IMR-90 (cell line): ENCODE results near the gene ELP2. TPM values are rescaled to one million over a fixed set of nuclear protein-coding genes. Genes with fewer than 3 reads are reported as not detected.

Source experiments
- ATAC-seq: fragments of 200-7000 bp; cut with Tn5 transposase; 2 replicates; pipeline ENCODE4 v1.9.1; 2020; ENCODE audit warnings: low read depth, mild to moderate bottlenecking, moderate library complexity
- BruUV-seq: library from RNA; stranded (reverse); fragments of 400-500 nt; replicated peaks from 2 replicates; lab custom pipeline; 2021; lab: Mats Ljungman, UMichigan
- CTCF ChIA-PET: fragments of 300-600 bp; formaldehyde crosslinking; extraction: SDS; loops from one replicate; lab custom pipeline; 2021; ENCODE audit warnings: antibody characterized with exemption; lab: Yijun Ruan, JAX
- POLR2A ChIA-PET: fragments of 300-600 bp; sonication (Branson Sonifier 250); formaldehyde crosslinking; loops from one replicate; lab custom pipeline; 2022; ENCODE audit warnings: antibody characterized with exemption; ENCODE audit not compliant: unreplicated experiment; lab: Charles Lee
- DNase-seq: peaks from one replicate; pipeline ENCODE4 v3.0.0; 2013
- H2AFZ ChIP-seq: replicated peaks from 2 replicates; pipeline ENCODE3; 2013; ENCODE audit warnings: low read length, mild to moderate bottlenecking; ENCODE audit not compliant: poor library complexity
- H2AK5ac ChIP-seq: 2 replicates; pipeline ENCODE4 v1.6.1; 2013; ENCODE audit warnings: low read depth, low read length, inconsistent platforms
- H2AK9ac ChIP-seq: replicated peaks from 2 replicates; pipeline ENCODE3; 2013; ENCODE audit warnings: mild to moderate bottlenecking, low read depth, low read length, moderate library complexity; ENCODE audit not compliant: poor library complexity
- H2BK120ac ChIP-seq: 2 replicates; pipeline ENCODE4 v1.6.1; 2013; ENCODE audit warnings: low read depth, low read length, inconsistent platforms
- H2BK15ac ChIP-seq: 3 replicates; pipeline ENCODE4 v1.6.1; 2013; ENCODE audit warnings: low read depth, low read length, inconsistent platforms
- H2BK20ac ChIP-seq: 2 replicates; pipeline ENCODE4 v1.6.1; 2013; ENCODE audit warnings: low read depth, mild to moderate bottlenecking, inconsistent platforms, low read length, moderate library complexity
- H2BK5ac ChIP-seq: 2 replicates; pipeline ENCODE4 v1.6.1; 2013; ENCODE audit warnings: mild to moderate bottlenecking, low read depth, low read length, inconsistent platforms; ENCODE audit not compliant: poor library complexity, severe bottlenecking
- H3K14ac ChIP-seq: replicated peaks from 2 replicates; pipeline ENCODE4 v1.6.1; 2013; ENCODE audit warnings: low read depth, low read length, inconsistent platforms
- H3K18ac ChIP-seq: 2 replicates; pipeline ENCODE4 v1.6.1; 2013; ENCODE audit warnings: low read depth, low read length, control low read depth
- H3K23ac ChIP-seq: 2 replicates; pipeline ENCODE4 v1.6.1; 2013; ENCODE audit warnings: low read depth, low read length, inconsistent platforms
- H3K27ac ChIP-seq: 2 replicates; pipeline ENCODE4 v1.5.1; 2013; ENCODE audit warnings: mild to moderate bottlenecking, control low read depth, low read length; ENCODE audit not compliant: insufficient read depth
- H3K27me3 ChIP-seq: 2 replicates; pipeline ENCODE4 v1.6.1; 2013; ENCODE audit warnings: low read length; ENCODE audit not compliant: control insufficient read depth, insufficient read depth
- H3K36me3 ChIP-seq: 2 replicates; pipeline ENCODE4 v1.6.1; 2013; ENCODE audit warnings: low read length, mixed read lengths; ENCODE audit not compliant: control insufficient read depth, insufficient read depth
- H3K4ac ChIP-seq: 2 replicates; pipeline ENCODE4 v1.6.1; 2013; ENCODE audit warnings: low read depth, low read length, inconsistent platforms
- H3K4me1 ChIP-seq: 2 replicates; pipeline ENCODE4 v1.6.1; 2013; ENCODE audit warnings: low read length, mixed read lengths; ENCODE audit not compliant: control insufficient read depth, insufficient read depth
- H3K4me2 ChIP-seq: 2 replicates; pipeline ENCODE4 v1.6.1; 2013; ENCODE audit warnings: low read depth, mild to moderate bottlenecking, control low read depth, low read length, moderate library complexity
- H3K4me3 ChIP-seq: 2 replicates; pipeline ENCODE4 v1.5.1; 2013; ENCODE audit warnings: low read depth, mild to moderate bottlenecking, control low read depth, low read length, moderate library complexity; ENCODE audit not compliant: insufficient read depth
- H3K56ac ChIP-seq: 2 replicates; pipeline ENCODE4 v1.6.1; 2013; ENCODE audit warnings: low read length, inconsistent platforms; ENCODE audit not compliant: insufficient read depth; ENCODE audit errors: extremely low read depth
- H3K79me1 ChIP-seq, 2 experiments: 2 replicates each; pipeline ENCODE4 v1.6.1; 2013; ENCODE audit warnings: low read length in 2 of 2, inconsistent platforms in 1 of 2, low read depth in 1 of 2
- H3K9ac ChIP-seq: 2 replicates; pipeline ENCODE4 v1.6.1; 2013; ENCODE audit warnings: low read depth, low read length, control low read depth
- H3K9me1 ChIP-seq: 2 replicates; pipeline ENCODE4 v1.6.1; 2013; ENCODE audit warnings: low read length, inconsistent platforms; ENCODE audit not compliant: insufficient read depth
- H3K9me3 ChIP-seq: 2 replicates; pipeline ENCODE4 v1.6.1; 2013; ENCODE audit warnings: low read length; ENCODE audit not compliant: control insufficient read depth, insufficient read depth
- H4K20me1 ChIP-seq: 2 replicates; pipeline ENCODE4 v1.6.1; 2013; ENCODE audit warnings: low read length, inconsistent platforms; ENCODE audit not compliant: insufficient read depth
- H4K5ac ChIP-seq: 2 replicates; pipeline ENCODE4 v1.6.1; 2013; ENCODE audit warnings: mild to moderate bottlenecking, low read depth, low read length, control low read depth
- H4K8ac ChIP-seq, 2 experiments: 2 replicates each; pipeline ENCODE4 v1.6.1; 2013; ENCODE audit warnings: low read depth in 2 of 2, low read length in 2 of 2, control low read depth in 1 of 2, inconsistent platforms in 1 of 2
- H4K91ac ChIP-seq: 2 replicates; pipeline ENCODE4 v1.6.1; 2013; ENCODE audit warnings: low read depth, low read length, inconsistent platforms; ENCODE audit not compliant: insufficient read depth
- BHLHE40 ChIP-seq: fragments of 150-350 bp; IDR thresholded peaks from 2 replicates; pipeline ENCODE4 v1.6.1; 2016; ENCODE audit warnings: mild to moderate bottlenecking, low read depth, low read length
- CEBPB ChIP-seq: IDR thresholded peaks from 2 replicates; pipeline ENCODE4 v1.6.1; 2012; ENCODE audit warnings: low read depth, low read length, improper control_type of control experiment
- CHD1 ChIP-seq: IDR thresholded peaks from 2 replicates; pipeline ENCODE4 v1.6.1; 2012; ENCODE audit warnings: low read depth, low read length, improper control_type of control experiment
- CTCF ChIP-seq: conservative IDR thresholded peaks from 2 replicates; pipeline ENCODE4 v1.5.1; 2012; ENCODE audit warnings: mild to moderate bottlenecking, low read depth, low read length, improper control_type of control experiment
- ELK1 ChIP-seq: fragments of 150-350 bp; IDR thresholded peaks from 2 replicates; pipeline ENCODE4 v1.6.1; 2016; ENCODE audit warnings: low read depth, mild to moderate bottlenecking, low read length, moderate library complexity, borderline replicate concordance
- FOS ChIP-seq: fragments of 150-350 bp; IDR thresholded peaks from 2 replicates; pipeline ENCODE4 v1.6.1; 2016; ENCODE audit warnings: low read depth, low read length
- MAFK ChIP-seq: IDR thresholded peaks from 2 replicates; pipeline ENCODE4 v1.6.1; 2012; ENCODE audit warnings: low read depth, low read length, improper control_type of control experiment
- MAZ ChIP-seq: IDR thresholded peaks from 2 replicates; pipeline ENCODE4 v1.6.1; 2012; ENCODE audit warnings: low read depth, mild to moderate bottlenecking, low read length, improper control_type of control experiment, moderate library complexity, borderline replicate concordance
- MXI1 ChIP-seq: IDR thresholded peaks from 2 replicates; pipeline ENCODE4 v1.6.1; 2012; ENCODE audit warnings: low read depth, mild to moderate bottlenecking, low read length, moderate library complexity, borderline replicate concordance
- NFE2L2 ChIP-seq: fragments of 150-350 bp; IDR thresholded peaks from 2 replicates; pipeline ENCODE4 v1.6.1; 2016; ENCODE audit warnings: low read depth, mild to moderate bottlenecking, low read length
- POLR2A ChIP-seq: IDR thresholded peaks from 2 replicates; pipeline ENCODE4 v1.6.1; 2012; ENCODE audit warnings: mild to moderate bottlenecking, low read depth, low read length
- RAD21 ChIP-seq: IDR thresholded peaks from 2 replicates; pipeline ENCODE4 v1.6.1; 2012; ENCODE audit warnings: low read length, improper control_type of control experiment
- RCOR1 ChIP-seq: IDR thresholded peaks from 2 replicates; pipeline ENCODE4 v1.6.1; 2012; ENCODE audit warnings: mild to moderate bottlenecking, low read length, improper control_type of control experiment; ENCODE audit not compliant: insufficient replicate concordance
- RFX5 ChIP-seq: IDR thresholded peaks from 2 replicates; pipeline ENCODE4 v1.8.0; 2012; ENCODE audit warnings: low read depth, mild to moderate bottlenecking, low read length, moderate library complexity
- SMC3 ChIP-seq: fragments of 150-350 bp; IDR thresholded peaks from 2 replicates; pipeline ENCODE4 v1.6.1; 2016; ENCODE audit warnings: low read depth, mild to moderate bottlenecking, antibody characterized with exemption, low read length, moderate library complexity
- dilution Hi-C: fragments of 300-500 bp; cut with HindIII; formaldehyde crosslinking; loops from one replicate; pipeline ENCODE4 v1.14.3; 2018; ENCODE audit warnings: low sequenced_read_pairs; ENCODE audit not compliant: unreplicated experiment
- in situ Hi-C: fragments of 300-500 bp; cut with MboI; formaldehyde crosslinking; loops from 3 replicates; pipeline ENCODE4 v1.14.3; 2019; ENCODE audit warnings: low sequenced_read_pairs, inconsistent platforms, mixed read lengths
- intact Hi-C: fragments of 100-400 bp; cut with micrococcal nuclease; formaldehyde crosslinking; loops from 2 replicates; pipeline ENCODE4 v1.10.0; 2022
- polyA plus RNA-seq, 3 experiments: library from polyadenylated mRNA; depleted of rRNA; stranded (reverse); fragments of >200 nt; gene quantifications; 2 replicates each; pipeline ENCODE4 v1.2.3, GENCODE V29; 2012; ENCODE audit warnings: low replicate concordance in 1 of 3
- total RNA-seq: library from RNA; depleted of rRNA; stranded (reverse); fragments of >200 nt; gene quantifications from 2 replicates; pipeline ENCODE4 v1.2.3, GENCODE V29; 2012
- TF ChIP-seq, protein P1 (sequence below): fragments of 150-350 bp; IDR thresholded peaks from 2 replicates; pipeline ENCODE4 v1.6.1; 2017; ENCODE audit warnings: mild to moderate bottlenecking, antibody characterized with exemption, low read length, low read depth

ELP2 gene
- total and polyA plus RNA-seq, 2 of the 4 experiments (the other 2 are of a cell fraction): 48.1 to 161 TPM

DNA sequence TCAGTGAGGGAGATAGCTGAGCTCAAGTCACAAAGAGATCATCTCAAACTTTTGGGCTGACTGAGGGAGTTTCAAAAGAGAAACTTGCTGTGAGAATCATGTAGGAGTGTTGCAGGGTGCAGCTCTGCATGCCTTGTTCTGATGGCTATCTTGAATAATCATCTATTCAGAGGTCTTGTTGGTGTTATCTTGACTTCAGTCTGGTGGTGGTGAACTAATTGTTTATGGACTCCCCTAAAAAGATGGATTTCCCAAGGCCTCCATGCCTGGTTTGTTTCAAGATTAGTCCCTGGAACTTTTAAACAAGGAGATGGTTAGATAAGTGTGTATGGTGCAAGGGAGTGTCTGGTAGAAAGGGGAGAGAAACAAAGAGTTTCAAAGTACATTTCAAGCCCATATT, 30.4 kb upstream of the ELP2 start:
- no peaks in the 10 kb centered on the region for H3K9me1 ChIP-seq
- H3K4ac ChIP-seq: no peak overlapping the region
- in situ Hi-C loops: loop anchor here (5.0 kb wide), 1 partner anchor 183 kb away; no protein-coding TSS in a partner anchor
- no peak overlapping the region for H4K5ac ChIP-seq
- H3K4me3 ChIP-seq: no peak overlapping the region
- H4K8ac ChIP-seq: no peak overlapping the region
- H4K91ac ChIP-seq: no peak overlapping the region
- H3K4me2 ChIP-seq: no peak overlapping the region
- no peak overlapping the region for H2BK20ac ChIP-seq
- H3K36me3 ChIP-seq: no peaks in the 10 kb centered on the region
- no peak overlapping the region for H3K56ac ChIP-seq
- H2AK9ac ChIP-seq: no peak overlapping the region
- no peaks in the 10 kb centered on the region for H3K4me1 ChIP-seq
- dilution Hi-C loops: no loop called here
- no peaks in the 10 kb centered on the region for H4K20me1 ChIP-seq
- no peak overlapping the region for H3K9ac ChIP-seq
- H2AFZ ChIP-seq: no peak overlapping the region
- peaks cover 6% of the 10 kb centered on the region for H3K9me3 ChIP-seq
- H2AK5ac ChIP-seq: no peak overlapping the region
- BruUV-seq: no TSS peak
- H2BK5ac ChIP-seq: no peak overlapping the region
- no peak for DNase-seq
- no peak overlapping the region for H3K27ac ChIP-seq
- H3K79me1 ChIP-seq: no peaks in the 10 kb centered on the region
- no peak overlapping the region for H3K18ac ChIP-seq
- TF ChIP-seq FOS (no peak), RAD21 (no peak), BHLHE40 (no peak), CHD1 (no peak), NFE2L2 (no peak), ELK1 (no peak), CEBPB (no peak), MAZ (no peak), RFX5 (no peak), POLR2A (no peak), MAFK (no peak), SMC3 (no peak), MXI1 (no peak), RCOR1 (no peak), CTCF (no peak)
- TF ChIP-seq, protein P1, sequence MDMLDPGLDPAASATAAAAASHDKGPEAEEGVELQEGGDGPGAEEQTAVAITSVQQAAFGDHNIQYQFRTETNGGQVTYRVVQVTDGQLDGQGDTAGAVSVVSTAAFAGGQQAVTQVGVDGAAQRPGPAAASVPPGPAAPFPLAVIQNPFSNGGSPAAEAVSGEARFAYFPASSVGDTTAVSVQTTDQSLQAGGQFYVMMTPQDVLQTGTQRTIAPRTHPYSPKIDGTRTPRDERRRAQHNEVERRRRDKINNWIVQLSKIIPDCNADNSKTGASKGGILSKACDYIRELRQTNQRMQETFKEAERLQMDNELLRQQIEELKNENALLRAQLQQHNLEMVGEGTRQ: no peak
- H3K27me3 ChIP-seq: peaks cover 2% of the 10 kb centered on the region
- no peak for ATAC-seq
- intact Hi-C loops: loop anchor here (5.0 to 10.0 kb wide), 4 partner anchors 313 to 708 kb away; no protein-coding TSS in a partner anchor
- H3K23ac ChIP-seq: no peak overlapping the region
- no peak overlapping the region for H2BK120ac ChIP-seq
- ChIA-PET POLR2A (no interaction called here), CTCF (interaction anchor here (1.7 kb wide), 1 partner anchor 185 kb away, joined by 4 read pairs; no protein-coding TSS in a partner anchor)
- H3K14ac ChIP-seq: no peak overlapping the region
- no peak overlapping the region for H2BK15ac ChIP-seq
